Liver (tissue), 3 donors: ENCODE measurements around the gene PDK1.

Experiments
- FOXA1 ChIP-seq: IDR thresholded peaks from 2 replicates; pipeline ENCODE4 v1.6.1; 2016; ENCODE audit warnings: antibody characterized with exemption
- JUND ChIP-seq, 2 donors: IDR thresholded peaks; 2 replicates each; pipeline ENCODE4 v1.6.1; 2016; ENCODE audit warnings: antibody characterized with exemption in 2 of 2
- TF ChIP-seq, protein P1 (sequence below): fragments of 150-350 bp; IDR thresholded peaks from 2 replicates; pipeline ENCODE4 v1.5.1; 2017; ENCODE audit warnings: improper control_type of control experiment, low read depth, low read length; ENCODE audit not compliant: missing input control
- donor health status: healthy.
- donor health status: healthy.

DNA sequence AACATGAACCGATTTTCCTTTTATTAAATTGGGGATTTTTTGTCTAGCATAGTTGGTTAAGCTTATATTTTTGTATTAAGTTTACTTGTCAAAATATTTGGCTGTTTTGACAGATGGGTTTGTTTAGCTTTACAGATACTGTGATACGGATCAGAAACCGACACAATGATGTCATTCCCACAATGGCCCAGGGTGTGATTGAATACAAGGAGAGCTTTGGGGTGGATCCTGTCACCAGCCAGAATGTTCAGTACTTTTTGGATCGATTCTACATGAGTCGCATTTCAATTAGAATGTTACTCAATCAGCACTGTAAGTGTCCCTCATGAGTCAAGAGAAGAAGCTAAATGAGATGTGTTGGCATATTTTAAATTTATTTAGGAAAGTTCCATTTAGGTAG lies 8.5 kb downstream of the PDK1 start:
- TF ChIP-seq, protein P1, sequence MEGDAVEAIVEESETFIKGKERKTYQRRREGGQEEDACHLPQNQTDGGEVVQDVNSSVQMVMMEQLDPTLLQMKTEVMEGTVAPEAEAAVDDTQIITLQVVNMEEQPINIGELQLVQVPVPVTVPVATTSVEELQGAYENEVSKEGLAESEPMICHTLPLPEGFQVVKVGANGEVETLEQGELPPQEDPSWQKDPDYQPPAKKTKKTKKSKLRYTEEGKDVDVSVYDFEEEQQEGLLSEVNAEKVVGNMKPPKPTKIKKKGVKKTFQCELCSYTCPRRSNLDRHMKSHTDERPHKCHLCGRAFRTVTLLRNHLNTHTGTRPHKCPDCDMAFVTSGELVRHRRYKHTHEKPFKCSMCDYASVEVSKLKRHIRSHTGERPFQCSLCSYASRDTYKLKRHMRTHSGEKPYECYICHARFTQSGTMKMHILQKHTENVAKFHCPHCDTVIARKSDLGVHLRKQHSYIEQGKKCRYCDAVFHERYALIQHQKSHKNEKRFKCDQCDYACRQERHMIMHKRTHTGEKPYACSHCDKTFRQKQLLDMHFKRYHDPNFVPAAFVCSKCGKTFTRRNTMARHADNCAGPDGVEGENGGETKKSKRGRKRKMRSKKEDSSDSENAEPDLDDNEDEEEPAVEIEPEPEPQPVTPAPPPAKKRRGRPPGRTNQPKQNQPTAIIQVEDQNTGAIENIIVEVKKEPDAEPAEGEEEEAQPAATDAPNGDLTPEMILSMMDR: no peak
- TF ChIP-seq JUND (IDR thresholded peaks at IDR 0.05): no peak
- TF ChIP-seq FOXA1: no peak
